Mammary epithelial cell (primary cell): ENCODE measurements around the gene SAT1.

ENCODE experiments used
- CTCF ChIP-seq, 2 donors: IDR thresholded peaks in 1 of 2; conservative IDR thresholded peaks in 1 of 2; 2 replicates each; pipeline ENCODE4 v1.5.1; 2011 to 2012; ENCODE audit warnings: inconsistent platforms in 2 of 2, low read length in 2 of 2, mild to moderate bottlenecking in 2 of 2, control low read depth in 1 of 2, low read depth in 1 of 2; ENCODE audit not compliant: insufficient read depth in 1 of 2; ENCODE audit errors: extremely low read depth in 1 of 2
- EZH2 ChIP-seq: IDR thresholded peaks from 2 replicates; pipeline ENCODE4 v1.6.1; 2012; ENCODE audit warnings: low read length, inconsistent platforms, borderline replicate concordance

GRCh38 chrX:23749576-23749975, 33.4 kb upstream of the SAT1 start:
- TF ChIP-seq CTCF (conservative IDR thresholded peaks at IDR 0.05 in 1 of 2, IDR thresholded peaks at IDR 0.05 in 1 of 2; ENCODE audit: extremely low read depth in 1 of 2, insufficient read depth in 1 of 2, low read depth in 1 of 2, low read length in 2 of 2) (no peak), EZH2 (no peak)
